ENCODE measurements around the gene FLNA.

DNA sequence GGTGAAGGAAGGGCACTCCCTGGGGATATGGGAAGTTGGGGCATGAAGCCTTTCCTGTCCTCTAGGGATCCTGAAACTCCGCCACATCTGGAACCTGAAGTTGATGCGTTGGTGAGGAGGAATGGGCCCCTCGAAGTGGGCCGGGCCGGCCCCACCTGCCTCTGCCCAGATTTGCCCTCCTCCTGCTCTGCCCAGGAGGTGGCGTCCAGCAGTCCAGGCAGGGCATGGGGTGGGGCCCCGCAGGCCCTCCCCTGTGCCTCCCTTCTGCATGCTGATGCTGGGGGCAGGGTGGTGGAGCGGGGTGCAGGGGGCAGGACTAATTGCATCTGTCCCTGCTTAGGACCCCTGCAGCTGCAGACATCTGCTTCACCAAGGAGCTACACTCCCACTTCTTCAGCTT, 38.7 kb upstream of the FLNA start:
- TF ChIP-seq, protein P1, sequence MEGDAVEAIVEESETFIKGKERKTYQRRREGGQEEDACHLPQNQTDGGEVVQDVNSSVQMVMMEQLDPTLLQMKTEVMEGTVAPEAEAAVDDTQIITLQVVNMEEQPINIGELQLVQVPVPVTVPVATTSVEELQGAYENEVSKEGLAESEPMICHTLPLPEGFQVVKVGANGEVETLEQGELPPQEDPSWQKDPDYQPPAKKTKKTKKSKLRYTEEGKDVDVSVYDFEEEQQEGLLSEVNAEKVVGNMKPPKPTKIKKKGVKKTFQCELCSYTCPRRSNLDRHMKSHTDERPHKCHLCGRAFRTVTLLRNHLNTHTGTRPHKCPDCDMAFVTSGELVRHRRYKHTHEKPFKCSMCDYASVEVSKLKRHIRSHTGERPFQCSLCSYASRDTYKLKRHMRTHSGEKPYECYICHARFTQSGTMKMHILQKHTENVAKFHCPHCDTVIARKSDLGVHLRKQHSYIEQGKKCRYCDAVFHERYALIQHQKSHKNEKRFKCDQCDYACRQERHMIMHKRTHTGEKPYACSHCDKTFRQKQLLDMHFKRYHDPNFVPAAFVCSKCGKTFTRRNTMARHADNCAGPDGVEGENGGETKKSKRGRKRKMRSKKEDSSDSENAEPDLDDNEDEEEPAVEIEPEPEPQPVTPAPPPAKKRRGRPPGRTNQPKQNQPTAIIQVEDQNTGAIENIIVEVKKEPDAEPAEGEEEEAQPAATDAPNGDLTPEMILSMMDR (conservative IDR thresholded peaks at IDR 0.05 in 1 of 2, IDR thresholded peaks at IDR 0.05 in 1 of 2; ENCODE audit: extremely low read depth in 1 of 2, insufficient read depth in 1 of 2, low read depth in 1 of 2, low read length in 2 of 2) = no peak
- no peak for TF ChIP-seq EZH2 (IDR thresholded peaks at IDR 0.05; ENCODE audit: borderline replicate concordance, low read length)

All from mammary epithelial cell (primary cell).